Urinary bladder (tissue), 4 donors: ENCODE results near the gene POU2F1. TPM values are rescaled to one million over a fixed set of nuclear protein-coding genes. Genes with fewer than 3 reads are reported as not detected.
"Not testable (repeated sequence)": the region's sequence is repeated elsewhere in the genome, so short reads cannot be mapped to it uniquely, and the experiment has no call there.

Experiments
- DNase-seq: peaks from one replicate; pipeline ENCODE4 v3.0.0-alpha.2; 2015; ENCODE audit errors: extremely low spot score
- H3K27ac ChIP-seq: one replicate; pipeline ENCODE4 v1.5.1; 2013; ENCODE audit warnings: low read depth, mild to moderate bottlenecking, moderate library complexity
- H3K36me3 ChIP-seq: one replicate; pipeline ENCODE4 v1.6.1; 2013; ENCODE audit warnings: mild to moderate bottlenecking, moderate library complexity; ENCODE audit not compliant: insufficient read depth
- H3K4me1 ChIP-seq: one replicate; pipeline ENCODE4 v1.6.1; 2013; ENCODE audit warnings: mild to moderate bottlenecking, moderate library complexity; ENCODE audit not compliant: insufficient read depth
- H3K4me3 ChIP-seq: one replicate; pipeline ENCODE4 v1.5.1; 2013; ENCODE audit warnings: low read depth, low read length
- WGBS: extraction: QIAGEN DNeasy Blood & Tissue Kit; methylation state at CpG from one replicate; pipeline ENCODE4 v1.1.7; 2013; 5-methylcytosine and 5-hydroxymethylcytosine counted together
- polyA plus RNA-seq: library from polyadenylated mRNA; stranded (reverse); fragments of 200-250 nt; gene quantifications from one replicate; pipeline ENCODE4 v1.2.3, GENCODE V29; 2013
- total RNA-seq: library from RNA; depleted of rRNA; stranded (reverse); fragments of >200 nt; gene quantifications from one replicate; pipeline ENCODE4 v1.2.3, GENCODE V29; 2014
- donor health status: healthy with polysubstance abuse.
- donor health status: healthy.

POU2F1 gene
- total and polyA plus RNA-seq, 2 donors, result 2.2 to 31.3 TPM

- H3K36me3 ChIP-seq, result no peaks in the 10 kb centered on the region
- no peak overlapping the region for H3K27ac ChIP-seq
- H3K4me3 ChIP-seq, result no peak overlapping the region
- no peaks in the 10 kb centered on the region for H3K4me1 ChIP-seq
- DNase-seq, result no peak
These were observed 24.5 kb upstream of the POU2F1 start for GRCh38 chr1:167196166-167196565.

DNA sequence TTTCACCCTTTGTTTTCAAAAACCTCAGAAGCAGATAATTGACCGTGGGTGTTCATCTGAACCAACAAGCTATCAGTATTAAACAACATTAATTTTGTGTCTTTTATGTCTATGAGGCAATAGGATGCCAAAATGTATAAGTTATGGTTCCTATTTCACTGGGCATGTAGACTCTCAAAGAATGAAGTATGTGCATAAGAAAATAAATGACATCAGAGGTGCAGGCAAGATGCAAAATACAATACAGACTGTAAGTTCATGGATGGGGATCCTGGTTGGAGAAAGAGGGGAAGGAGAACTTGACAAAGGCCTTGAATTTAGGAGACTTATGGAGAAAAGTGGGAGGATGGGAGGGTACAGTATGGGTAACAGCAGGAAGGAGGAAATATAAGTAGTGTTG lies 23.4 kb upstream of the POU2F1 start:
- WGBS, result 59% methylated on average over 1 of the region's 1 CpG
- no peak overlapping the region for H3K4me3 ChIP-seq
- no peak for DNase-seq
- no peak overlapping the region for H3K27ac ChIP-seq
- H3K36me3 ChIP-seq, result no peaks in the 10 kb centered on the region
- H3K4me1 ChIP-seq, result no peaks in the 10 kb centered on the region

DNA sequence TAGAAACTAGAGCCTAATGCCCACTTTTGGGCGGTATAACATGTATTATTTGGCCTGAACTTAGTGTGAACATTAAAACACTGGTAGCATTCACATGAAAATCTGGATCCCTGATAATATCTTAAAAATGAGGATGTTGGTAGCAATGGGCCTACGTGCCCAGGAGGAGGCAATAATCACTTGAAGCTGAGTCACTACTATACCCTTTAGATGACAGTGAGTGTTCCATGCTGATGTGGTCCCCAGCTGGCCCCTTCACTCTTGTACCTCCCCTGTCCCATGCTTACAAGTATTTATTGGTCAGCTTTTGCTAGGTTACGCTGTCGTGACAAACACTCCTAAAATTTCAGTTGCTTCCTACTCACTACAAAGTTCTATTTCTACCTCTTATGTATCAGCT lies 23.0 kb upstream of the POU2F1 start:
- H3K4me1 ChIP-seq, result no peaks in the 10 kb centered on the region
- no peak overlapping the region for H3K27ac ChIP-seq
- H3K36me3 ChIP-seq, result no peaks in the 10 kb centered on the region
- whole genome bisulfite sequencing, result 91% methylated on average over 4 of the region's 4 CpGs
- no peak overlapping the region for H3K4me3 ChIP-seq
- DNase-seq, result no peak

GRCh38 chr1:167198518-167199133 lies 22.1 kb upstream of the POU2F1 start:
- H3K36me3 ChIP-seq, result no peaks in the 10 kb centered on the region
- no peak overlapping the region for H3K27ac ChIP-seq
- H3K4me1 ChIP-seq, result no peaks in the 10 kb centered on the region
- DNase-seq, result no peak
- no peak overlapping the region for H3K4me3 ChIP-seq
- 54% methylated on average over 5 of the region's 5 CpGs for WGBS

- 69% methylated on average over 2 of the region's 2 CpGs for WGBS
- no peak overlapping the region for H3K27ac ChIP-seq
- no peak for DNase-seq
- no peak overlapping the region for H3K4me3 ChIP-seq
- H3K4me1 ChIP-seq, result no peaks in the 10 kb centered on the region
- no peaks in the 10 kb centered on the region for H3K36me3 ChIP-seq
These were observed 21.0 kb upstream of the POU2F1 start for GRCh38 chr1:167199656-167200055.

GRCh38 chr1:167200272-167200671 lies 20.4 kb upstream of the POU2F1 start:
- DNase-seq, result no peak
- H3K4me3 ChIP-seq, result no peak overlapping the region
- H3K27ac ChIP-seq, result no peak overlapping the region
- no peaks in the 10 kb centered on the region for H3K4me1 ChIP-seq
- no peaks in the 10 kb centered on the region for H3K36me3 ChIP-seq
- 94% methylated on average over 4 of the region's 4 CpGs for WGBS

- H3K4me3 ChIP-seq, result no peak overlapping the region
- no peak overlapping the region for H3K27ac ChIP-seq
- no peak for DNase-seq
- no peaks in the 10 kb centered on the region for H3K4me1 ChIP-seq
- H3K36me3 ChIP-seq, result no peaks in the 10 kb centered on the region
- 97% methylated on average over 3 of the region's 3 CpGs for WGBS
These were observed 19.9 kb upstream of the POU2F1 start for GRCh38 chr1:167200749-167201148.

DNA sequence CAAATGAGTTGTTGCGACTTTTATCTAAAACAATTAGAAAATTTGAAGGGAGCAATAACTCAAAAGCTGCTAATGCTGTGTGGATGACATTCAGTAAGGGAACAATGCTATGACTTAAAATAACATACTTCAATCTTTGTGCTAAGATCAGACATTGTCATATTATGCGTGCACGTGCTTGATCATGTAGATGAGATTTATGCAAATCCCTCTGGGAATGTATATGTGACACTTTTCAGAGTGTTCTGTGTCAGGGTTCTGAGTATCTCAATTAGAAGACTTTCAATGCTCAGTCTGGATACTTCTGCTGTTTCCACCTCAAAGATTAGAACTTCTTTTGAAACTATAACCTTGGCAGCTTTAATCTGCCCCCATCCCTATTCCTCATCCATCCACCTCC lies 18.6 kb upstream of the POU2F1 start:
- Histone ChIP-seq H3K27ac (no peak overlapping the region), H3K4me3 (no peak overlapping the region), H3K4me1 (no peaks in the 10 kb centered on the region), H3K36me3 (no peaks in the 10 kb centered on the region)
- 83% methylated on average over 3 of the region's 3 CpGs for WGBS
- DNase-seq, result no peak

GRCh38 chr1:167205306-167206050 lies 15.2 kb upstream of the POU2F1 start:
- DNase-seq, result not testable (repeated sequence)

GRCh38 chr1:167206166-167206835 lies 14.4 kb upstream of the POU2F1 start:
- H3K36me3 ChIP-seq, result no peaks in the 10 kb centered on the region
- DNase-seq, result no peak
- no peak overlapping the region for H3K4me3 ChIP-seq
- 91% methylated on average over 3 of the region's 3 CpGs for WGBS
- H3K27ac ChIP-seq, result no peak overlapping the region
- H3K4me1 ChIP-seq, result no peaks in the 10 kb centered on the region

More at GRCh38 chr1:167205306-167206050, 15.2 kb upstream of the POU2F1 start:
- not testable (repeated sequence) for H3K4me1 ChIP-seq, H3K4me3 ChIP-seq, H3K36me3 ChIP-seq, H3K27ac ChIP-seq
- 84% methylated on average over 6 of the region's 6 CpGs for WGBS

- 49% methylated on average over 6 of the region's 6 CpGs for WGBS
- Histone ChIP-seq H3K4me3 (no peak overlapping the region), H3K36me3 (no peaks in the 10 kb centered on the region)
These were observed 12.6 kb upstream of the POU2F1 start for GRCh38 chr1:167207940-167208623.

GRCh38 chr1:167208624-167208976 lies 12.1 kb upstream of the POU2F1 start:
- 88% methylated on average over 1 of the region's 1 CpG for WGBS
- Histone ChIP-seq H3K4me3 (no peak overlapping the region), H3K27ac (no peak overlapping the region), H3K36me3 (no peaks in the 10 kb centered on the region), H3K4me1 (no peaks in the 10 kb centered on the region)
- no peak for DNase-seq

More at GRCh38 chr1:167207940-167208623, 12.6 kb upstream of the POU2F1 start:
- Histone ChIP-seq H3K4me1 (no peaks in the 10 kb centered on the region), H3K27ac (no peak overlapping the region)
- no peak for DNase-seq

GRCh38 chr1:167209044-167209443 lies 11.6 kb upstream of the POU2F1 start:
- no peaks in the 10 kb centered on the region for H3K36me3 ChIP-seq
- WGBS, result 78% methylated on average over 1 of the region's 1 CpG

More at GRCh38 chr1:167209044-167209443, 11.6 kb upstream of the POU2F1 start:
- H3K4me1 ChIP-seq, result no peaks in the 10 kb centered on the region
- DNase-seq, result no peak
- no peak overlapping the region for H3K27ac ChIP-seq
- no peak overlapping the region for H3K4me3 ChIP-seq
